Measurements from ENCODE around the gene NAV2.

The NAV2 gene

GRCh38 chr11:20050551-20051333 is 338.1 kb downstream of the NAV2 start:
- no peak for DNase-seq

GRCh38 chr11:20051469-20052399 is 339.1 kb downstream of the NAV2 start:
- no peak for DNase-seq

GRCh38 chr11:20053572-20053971 is 340.9 kb downstream of the NAV2 start:
- DNase-seq = no peak

GRCh38 chr11:20054584-20054983 is 341.9 kb downstream of the NAV2 start:
- DNase-seq = no peak

DNA sequence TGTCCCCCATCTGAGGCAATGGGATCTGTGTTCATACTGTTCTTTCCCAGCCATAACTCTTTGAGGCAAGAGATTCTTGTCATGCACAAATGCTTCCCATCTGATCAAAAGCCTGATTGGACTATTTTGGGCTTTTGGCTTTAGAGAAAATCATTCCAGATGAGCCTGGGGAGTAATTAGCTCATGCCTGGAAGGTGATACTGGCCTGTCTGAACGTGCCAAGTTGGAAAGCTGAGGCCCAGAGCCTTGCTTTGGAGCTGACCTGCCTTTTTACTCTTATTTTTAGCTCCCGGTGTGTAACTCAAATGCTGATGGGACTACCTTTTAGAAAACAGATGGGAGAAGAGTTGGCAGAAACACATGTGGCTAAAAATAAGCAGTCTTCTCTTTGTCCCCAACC is 342.7 kb downstream of the NAV2 start:
- no peak for DNase-seq

GRCh38 chr11:20056109-20056949 is 343.7 kb downstream of the NAV2 start:
- no peak for DNase-seq

DNA sequence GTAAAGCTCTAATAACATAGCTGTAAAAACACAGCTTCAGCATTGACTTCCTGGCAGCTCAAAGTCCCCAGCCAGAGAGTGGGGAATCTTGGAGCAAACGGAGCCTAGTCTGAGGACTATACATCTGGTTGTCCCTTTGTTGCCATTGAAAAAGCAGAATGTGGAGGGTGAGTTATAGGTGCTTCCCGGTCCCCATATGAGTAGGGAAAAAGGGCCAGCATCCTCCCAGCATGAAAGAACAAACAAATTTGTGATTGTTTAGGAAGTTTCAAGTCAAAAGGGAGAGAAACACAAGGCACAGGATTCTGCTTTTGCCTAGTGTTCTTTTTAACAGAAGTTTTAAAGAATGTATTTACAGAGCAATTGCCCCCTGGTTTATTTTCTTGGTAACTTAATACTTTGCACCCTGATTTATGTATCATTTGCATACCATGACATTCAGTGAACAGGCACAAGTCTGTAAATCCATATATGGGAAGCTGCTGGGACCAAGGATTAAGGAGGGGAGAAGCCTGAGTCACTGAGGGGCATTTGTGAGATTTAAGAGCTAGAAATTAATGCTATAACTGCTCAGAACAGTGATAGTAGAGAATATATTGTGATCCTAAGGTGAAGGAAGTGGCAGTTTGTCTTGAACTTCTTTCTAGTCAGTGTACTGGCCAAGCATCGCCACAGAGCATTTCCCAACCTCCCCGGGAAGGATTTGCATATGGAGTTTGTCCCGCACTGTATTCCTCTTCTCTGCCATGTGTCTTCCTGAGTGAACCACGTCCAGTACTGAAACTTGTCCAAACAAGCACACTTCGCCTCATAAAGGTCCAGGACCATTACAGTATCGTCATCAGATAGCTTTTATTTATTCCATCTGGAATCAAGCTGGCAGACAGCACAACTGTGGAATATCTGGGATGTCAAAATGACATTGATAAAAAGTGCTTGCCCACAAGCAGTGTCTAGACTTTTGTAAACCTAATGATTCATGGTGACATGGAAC is 344.6 kb downstream of the NAV2 start:
- no peak for DNase-seq

- no peak for DNase-seq
These were observed 346.3 kb downstream of the NAV2 start for GRCh38 chr11:20058749-20059458.

DNA sequence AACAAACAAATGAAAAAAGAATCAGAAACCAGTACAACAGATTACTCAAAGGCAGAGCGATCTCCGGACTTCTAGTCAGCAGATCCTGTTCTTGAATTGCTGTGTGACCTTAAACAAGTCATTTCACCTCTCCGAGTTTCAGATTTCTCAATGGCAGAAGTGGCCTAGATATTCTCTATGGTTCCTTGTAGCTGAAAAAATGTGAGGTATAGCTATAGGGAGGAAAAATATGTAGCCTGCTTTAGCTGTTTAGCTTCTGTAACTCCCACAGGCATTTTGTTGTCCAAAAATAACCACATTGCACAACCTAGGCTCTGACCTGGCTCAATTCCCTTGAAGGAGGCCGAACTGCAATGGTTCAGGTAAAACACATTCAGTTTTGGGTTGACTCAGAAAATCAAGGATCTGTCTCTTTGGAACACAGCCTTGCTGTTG is 347.0 kb downstream of the NAV2 start:
- DNase-seq = no peak

DNA sequence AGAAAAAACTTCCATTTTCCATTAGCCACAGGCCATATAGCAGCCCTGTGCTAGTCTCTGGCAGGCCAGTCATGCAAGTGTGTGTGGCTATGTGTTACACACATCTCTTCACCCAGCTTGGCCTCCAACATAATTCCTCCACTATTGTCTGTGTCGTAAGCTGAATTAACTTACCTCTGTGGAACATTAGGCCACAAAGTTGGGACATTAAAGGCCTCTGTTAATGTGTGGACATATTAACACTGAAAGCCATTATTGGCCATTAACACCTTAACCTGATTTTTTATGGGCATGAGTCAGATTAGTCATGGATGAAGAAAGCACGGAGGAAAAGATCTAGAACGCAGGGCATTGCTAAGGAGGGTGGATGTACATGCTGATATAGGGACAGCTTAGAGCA is 347.5 kb downstream of the NAV2 start:
- DNase-seq = no peak

GRCh38 chr11:20060647-20061205 is 348.1 kb downstream of the NAV2 start:
- DNase-seq = no peak

- DNase-seq = no peak
These were observed 349.1 kb downstream of the NAV2 start for GRCh38 chr11:20061776-20062175.

GRCh38 chr11:20064961-20065405 is 352.3 kb downstream of the NAV2 start:
- no peak for DNase-seq

GRCh38 chr11:20065406-20065805 is 352.8 kb downstream of the NAV2 start:
- DNase-seq = no peak

DNA sequence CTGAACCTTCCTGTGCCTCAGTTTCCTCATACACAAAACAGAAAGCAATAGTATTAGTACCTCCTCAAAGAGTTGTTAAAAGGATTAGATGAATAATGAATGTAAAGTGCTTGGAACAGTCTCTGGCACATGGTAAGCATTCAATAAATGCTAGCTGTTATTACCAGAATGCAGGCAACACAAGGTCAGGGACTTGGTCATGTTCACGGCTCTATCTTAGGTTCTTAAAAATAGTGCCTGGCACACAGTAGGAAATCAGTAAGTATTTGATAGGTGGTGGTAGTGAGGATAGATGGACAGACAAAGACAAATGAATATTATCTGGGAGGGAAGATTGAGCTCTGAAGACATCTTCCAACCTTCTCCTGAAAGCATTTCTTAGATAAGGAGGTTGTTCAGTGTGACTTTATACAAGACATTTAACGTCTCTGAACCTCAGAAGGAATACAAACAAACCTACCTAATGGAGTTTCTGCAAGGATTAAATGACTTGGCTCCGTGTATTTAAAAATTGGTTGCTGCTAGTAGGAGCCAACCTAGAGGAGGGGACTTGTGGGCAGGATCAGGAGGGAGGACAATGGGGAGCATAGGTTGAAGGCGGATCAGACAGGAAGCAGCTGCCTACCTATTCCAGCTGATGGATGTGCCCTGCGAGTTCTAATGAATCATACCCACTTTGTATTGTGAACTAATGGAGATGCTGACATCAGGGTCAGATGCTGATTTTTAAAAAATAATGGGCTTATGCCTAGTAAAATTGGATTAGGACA is 353.6 kb downstream of the NAV2 start:
- DNase-seq = no peak

- DNase-seq = no peak
These were observed 354.1 kb downstream of the NAV2 start for GRCh38 chr11:20066783-20067156.

DNA sequence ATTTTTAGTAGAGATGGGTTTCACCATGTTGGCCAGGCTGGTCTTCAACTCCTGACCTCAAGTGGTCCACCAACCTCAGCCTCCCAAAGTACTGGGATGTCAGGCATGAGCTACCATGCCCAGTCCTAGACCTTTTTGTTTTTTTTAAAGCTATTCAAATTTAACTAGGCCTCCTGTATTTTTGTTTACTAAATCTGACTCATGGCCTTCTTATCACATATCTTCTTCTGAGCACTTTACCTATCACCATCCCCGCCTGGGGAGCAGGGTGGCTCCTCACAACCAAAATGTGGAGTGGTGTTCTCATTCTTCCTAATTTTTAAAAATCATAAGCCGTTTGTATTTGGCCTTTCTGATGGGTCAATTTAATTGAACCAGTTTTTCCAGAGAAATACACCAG is 355.0 kb downstream of the NAV2 start:
- no peak for DNase-seq

GRCh38 chr11:20068691-20069090 is 356.1 kb downstream of the NAV2 start:
- no peak for DNase-seq

DNA sequence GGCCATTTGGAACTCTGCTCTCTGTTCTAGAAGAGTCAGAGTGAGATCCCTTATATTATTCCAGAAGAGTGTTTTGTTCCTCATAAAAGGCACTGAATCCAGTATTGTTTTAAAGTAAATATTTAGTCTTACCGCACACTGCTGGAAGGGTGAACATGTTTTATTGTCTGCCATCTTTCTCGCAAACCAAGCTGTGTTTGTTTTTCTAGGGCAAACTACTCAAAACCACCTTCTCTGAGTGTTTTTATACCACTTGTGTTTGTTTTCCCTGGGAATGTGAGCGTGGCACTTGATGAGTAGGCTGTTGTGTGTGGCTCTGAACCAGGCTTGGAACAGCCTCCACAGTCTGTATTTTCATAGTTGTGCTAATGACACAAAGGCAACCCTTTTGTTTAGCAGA is 357.8 kb downstream of the NAV2 start:
- no peak for DNase-seq

DNA sequence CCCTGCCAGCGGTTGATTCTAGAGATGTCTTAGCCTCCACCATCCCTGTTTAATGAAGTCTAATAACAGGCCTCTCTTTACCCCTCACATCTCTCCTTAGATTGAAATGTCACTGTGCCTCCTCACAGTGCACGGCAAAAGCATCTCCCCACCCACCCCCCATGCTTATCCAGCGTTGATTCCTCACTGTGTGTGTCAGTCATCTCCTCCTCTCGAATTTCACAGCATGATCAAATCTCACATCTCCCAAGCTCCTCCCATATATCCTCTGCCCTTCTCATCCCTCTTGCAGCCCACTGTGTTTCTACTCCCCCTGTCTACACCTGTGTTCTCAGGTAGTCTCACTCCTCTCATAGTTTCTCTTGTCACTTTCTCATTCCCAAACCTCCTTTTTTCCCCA is 363.0 kb downstream of the NAV2 start:
- no peak for DNase-seq

Measured in CD4-positive, alpha-beta T cell treated with Interleukin-4 for 1 hour (primary cell).